Uterus (tissue), 2 donors: ENCODE measurements around the gene UBL5.

Experiments used
- CTCF ChIP-seq, 4 experiments: fragments of 200-600 bp in 2 of 4; fragments of 450-650 bp in 2 of 4; sonication (generic) in 2 of 4; IDR thresholded peaks; one replicate each; pipeline ENCODE4 v1.5.1; 2016 to 2019; ENCODE audit warnings: antibody characterized with exemption in 4 of 4, mild to moderate bottlenecking in 2 of 4, moderate library complexity in 1 of 4
- POLR2A ChIP-seq, 2 donors: fragments of 450-650 bp; IDR thresholded peaks; one replicate each; pipeline ENCODE4 v1.6.1; 2016; ENCODE audit warnings: antibody characterized with exemption in 2 of 2, mild to moderate bottlenecking in 1 of 2, moderate library complexity in 1 of 2

DNA sequence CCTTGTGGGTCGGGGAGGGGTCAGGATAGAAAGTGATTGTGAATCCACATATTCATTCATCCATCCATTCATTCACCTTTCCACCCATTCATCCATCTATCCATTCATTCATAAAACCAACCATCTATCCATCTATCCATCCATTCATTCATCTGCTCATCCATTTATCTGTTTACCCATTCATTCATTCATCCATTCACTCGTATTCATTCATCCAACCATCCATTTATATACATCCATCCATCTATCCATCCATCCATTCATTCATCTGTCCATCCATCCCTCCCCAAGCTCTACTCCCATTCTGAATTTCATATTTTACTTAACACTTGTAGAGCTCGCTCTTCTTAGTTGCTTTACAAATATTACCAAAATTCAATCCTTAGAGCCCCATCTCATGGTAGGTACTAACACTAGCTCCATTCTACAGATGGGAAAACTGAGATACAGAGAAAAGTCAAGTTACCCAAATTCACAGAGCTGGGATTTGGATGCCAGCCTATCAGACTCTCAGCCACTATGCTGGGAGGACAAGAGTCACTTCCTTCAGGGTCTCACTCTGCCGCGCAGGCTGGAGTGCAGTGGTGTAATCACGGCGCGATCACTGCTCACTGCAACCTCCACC, 45.0 kb downstream of the UBL5 start:
- no peak for TF ChIP-seq CTCF (IDR thresholded peaks at IDR 0.05)
- no peak for TF ChIP-seq POLR2A (IDR thresholded peaks at IDR 0.05)
